WTC11 (cell line): ENCODE measurements around the gene CAMK2G. TPM values are rescaled to one million over a fixed set of nuclear protein-coding genes. Genes with fewer than 3 reads are reported as not detected.

Experiments used
- ATAC-seq: fragments of 200-7000 bp; cut with Tn5 transposase; 2 replicates; pipeline ENCODE4 v1.10.0; 2021; ENCODE audit warnings: mild to moderate bottlenecking, moderate library complexity
- CTCF ChIA-PET: fragments of 300-600 bp; sonication (Branson Sonifier 250); formaldehyde crosslinking; loops from one replicate; lab custom pipeline; 2021; ENCODE audit warnings: antibody characterized with exemption; lab: Charles Lee
- POLR2A ChIA-PET: fragments of 350-600 bp; sonication (Branson Sonifier 250); formaldehyde crosslinking; loops from one replicate; lab custom pipeline; 2021; ENCODE audit warnings: antibody characterized with exemption; lab: Charles Lee
- DNase-seq: peaks from one replicate; pipeline ENCODE4 v3.0.0; 2021; ENCODE audit warnings: low spot score
- H3K27ac Mint-ChIP-seq: 2 replicates; pipeline ENCODE4 v1.8.0; 2021; ENCODE audit warnings: mixed read lengths
- H3K27me3 Mint-ChIP-seq: 2 replicates; pipeline ENCODE4 v1.8.0; 2021; ENCODE audit warnings: low read depth, mild to moderate bottlenecking, moderate library complexity, mixed read lengths
- H3K36me3 Mint-ChIP-seq: 2 replicates; pipeline ENCODE4 v1.8.0; 2021; ENCODE audit warnings: mixed read lengths
- H3K4me1 Mint-ChIP-seq: 2 replicates; pipeline ENCODE4 v1.8.0; 2022; ENCODE audit warnings: mixed read lengths
- H3K4me3 Mint-ChIP-seq: 2 replicates; pipeline ENCODE4 v1.8.0; 2021; ENCODE audit warnings: mild to moderate bottlenecking, moderate library complexity, mixed read lengths
- H3K9me3 Mint-ChIP-seq: 2 replicates; pipeline ENCODE4 v1.8.0; 2021; ENCODE audit warnings: mixed read lengths
- CREM ChIP-seq: sonication (generic); formaldehyde crosslinking; IDR thresholded peaks from 2 replicates; pipeline ENCODE4 v1.8.1; 2022; ENCODE audit warnings: mild to moderate bottlenecking, missing genetic modification reagents, moderate library complexity
- FOXP1 ChIP-seq: sonication (generic); formaldehyde crosslinking; IDR thresholded peaks from 2 replicates; pipeline ENCODE4 v1.8.0; 2022; ENCODE audit warnings: missing genetic modification reagents, mild to moderate bottlenecking, moderate library complexity, borderline replicate concordance
- HMGXB4 ChIP-seq: sonication (generic); formaldehyde crosslinking; IDR thresholded peaks from 2 replicates; pipeline ENCODE4 v1.8.1; 2023; ENCODE audit warnings: mild to moderate bottlenecking, moderate library complexity, missing genetic modification reagents
- IRF2 ChIP-seq: sonication (generic); formaldehyde crosslinking; IDR thresholded peaks from 2 replicates; pipeline ENCODE4 v1.8.0; 2022; ENCODE audit warnings: low read depth, missing genetic modification reagents, borderline replicate concordance
- NFATC4 ChIP-seq: fragments of 250-450 bp; sonication (Bioruptor Pico); IDR thresholded peaks from 2 replicates; pipeline ENCODE4 v1.9.0; 2021; ENCODE audit warnings: mild to moderate bottlenecking
- RELA ChIP-seq: sonication (generic); formaldehyde crosslinking; IDR thresholded peaks from 2 replicates; pipeline ENCODE4 v1.8.1; 2022; ENCODE audit warnings: missing genetic modification reagents, mild to moderate bottlenecking, borderline replicate concordance
- USF1 ChIP-seq: sonication (generic); formaldehyde crosslinking; IDR thresholded peaks from 2 replicates; pipeline ENCODE4 v1.8.0; 2022; ENCODE audit warnings: mild to moderate bottlenecking, missing genetic modification reagents
- ZNF232 ChIP-seq: sonication (generic); formaldehyde crosslinking; IDR thresholded peaks from 2 replicates; pipeline ENCODE4 v1.8.0; 2022; ENCODE audit warnings: mild to moderate bottlenecking, missing genetic modification reagents
- ZNF317 ChIP-seq: sonication (generic); formaldehyde crosslinking; IDR thresholded peaks from 2 replicates; pipeline ENCODE4 v1.8.1; 2023; ENCODE audit warnings: low read depth, mild to moderate bottlenecking, moderate library complexity, missing genetic modification reagents, borderline replicate concordance
- ZNF671 ChIP-seq: fragments of 250-450 bp; sonication (Bioruptor Pico); IDR thresholded peaks from 2 replicates; pipeline ENCODE4 v1.8.0; 2021; ENCODE audit warnings: mild to moderate bottlenecking
- ZSCAN18 ChIP-seq: fragments of 250-450 bp; sonication (Bioruptor Pico); IDR thresholded peaks from 2 replicates; pipeline ENCODE4 v2.1.2; 2022; ENCODE audit warnings: mild to moderate bottlenecking, moderate library complexity
- total RNA-seq: library from RNA; stranded (reverse); gene quantifications from 3 replicates; pipeline ENCODE4 v1.2.3, GENCODE V29; 2021
- TF ChIP-seq, protein P1 (sequence below): fragments of 250-450 bp; sonication (Bioruptor Pico); IDR thresholded peaks from 2 replicates; pipeline ENCODE4 v1.9.0; 2021; ENCODE audit warnings: mild to moderate bottlenecking, borderline replicate concordance
- TF ChIP-seq, protein P2 (sequence below): sonication (generic); formaldehyde crosslinking; IDR thresholded peaks from 2 replicates; pipeline ENCODE4 v1.8.0; 2022; ENCODE audit warnings: mild to moderate bottlenecking, missing genetic modification reagents
- TF ChIP-seq, protein P3 (sequence below): fragments of 250-450 bp; sonication (Bioruptor Pico); IDR thresholded peaks from 2 replicates; pipeline ENCODE4 v1.9.0; 2021; ENCODE audit warnings: mild to moderate bottlenecking

CAMK2G gene
- total RNA-seq, 1 experiment from 2014 or later = 34.9 TPM

DNA sequence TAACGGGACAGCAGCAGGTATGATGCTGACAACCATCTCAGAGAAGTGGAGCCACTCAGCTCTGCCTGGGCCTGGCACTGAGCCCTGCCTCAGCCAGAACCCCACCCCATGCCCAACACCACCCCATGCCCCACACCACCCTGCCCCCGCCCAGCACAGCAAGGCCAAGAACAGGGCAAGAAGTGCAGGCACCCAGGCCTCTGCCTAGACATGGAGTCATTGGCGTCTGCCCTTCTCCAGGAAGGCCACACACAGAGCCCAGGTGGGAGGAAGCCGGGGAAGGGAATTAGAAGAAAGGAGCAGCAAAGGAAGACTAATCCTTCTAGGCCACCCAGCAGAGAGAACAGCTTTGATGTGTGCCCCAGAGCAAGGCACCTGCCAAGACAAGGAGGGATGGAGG is 18.9 kb downstream of the CAMK2G start (continued):
- TF ChIP-seq USF1 (CRISPR knock-in tag) (no peak), ZNF671 (no peak)
- TF ChIP-seq, protein P1, sequence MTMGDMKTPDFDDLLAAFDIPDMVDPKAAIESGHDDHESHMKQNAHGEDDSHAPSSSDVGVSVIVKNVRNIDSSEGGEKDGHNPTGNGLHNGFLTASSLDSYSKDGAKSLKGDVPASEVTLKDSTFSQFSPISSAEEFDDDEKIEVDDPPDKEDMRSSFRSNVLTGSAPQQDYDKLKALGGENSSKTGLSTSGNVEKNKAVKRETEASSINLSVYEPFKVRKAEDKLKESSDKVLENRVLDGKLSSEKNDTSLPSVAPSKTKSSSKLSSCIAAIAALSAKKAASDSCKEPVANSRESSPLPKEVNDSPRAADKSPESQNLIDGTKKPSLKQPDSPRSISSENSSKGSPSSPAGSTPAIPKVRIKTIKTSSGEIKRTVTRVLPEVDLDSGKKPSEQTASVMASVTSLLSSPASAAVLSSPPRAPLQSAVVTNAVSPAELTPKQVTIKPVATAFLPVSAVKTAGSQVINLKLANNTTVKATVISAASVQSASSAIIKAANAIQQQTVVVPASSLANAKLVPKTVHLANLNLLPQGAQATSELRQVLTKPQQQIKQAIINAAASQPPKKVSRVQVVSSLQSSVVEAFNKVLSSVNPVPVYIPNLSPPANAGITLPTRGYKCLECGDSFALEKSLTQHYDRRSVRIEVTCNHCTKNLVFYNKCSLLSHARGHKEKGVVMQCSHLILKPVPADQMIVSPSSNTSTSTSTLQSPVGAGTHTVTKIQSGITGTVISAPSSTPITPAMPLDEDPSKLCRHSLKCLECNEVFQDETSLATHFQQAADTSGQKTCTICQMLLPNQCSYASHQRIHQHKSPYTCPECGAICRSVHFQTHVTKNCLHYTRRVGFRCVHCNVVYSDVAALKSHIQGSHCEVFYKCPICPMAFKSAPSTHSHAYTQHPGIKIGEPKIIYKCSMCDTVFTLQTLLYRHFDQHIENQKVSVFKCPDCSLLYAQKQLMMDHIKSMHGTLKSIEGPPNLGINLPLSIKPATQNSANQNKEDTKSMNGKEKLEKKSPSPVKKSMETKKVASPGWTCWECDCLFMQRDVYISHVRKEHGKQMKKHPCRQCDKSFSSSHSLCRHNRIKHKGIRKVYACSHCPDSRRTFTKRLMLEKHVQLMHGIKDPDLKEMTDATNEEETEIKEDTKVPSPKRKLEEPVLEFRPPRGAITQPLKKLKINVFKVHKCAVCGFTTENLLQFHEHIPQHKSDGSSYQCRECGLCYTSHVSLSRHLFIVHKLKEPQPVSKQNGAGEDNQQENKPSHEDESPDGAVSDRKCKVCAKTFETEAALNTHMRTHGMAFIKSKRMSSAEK (CRISPR knock-in tag) = no peak

GRCh38 chr10:73854310-73854709 is 20.0 kb downstream of the CAMK2G start:
- POLR2A ChIA-PET = no interaction called here

More at GRCh38 chr10:73854310-73854709, 20.0 kb downstream of the CAMK2G start:
- peaks cover 17% of the 10 kb centered on the region for H3K36me3 Mint-ChIP-seq
- peak overlapping the region; percentile 10 for H3K27ac Mint-ChIP-seq
- TF ChIP-seq NFATC4 (CRISPR knock-in tag) (no peak), ZSCAN18 (CRISPR knock-in tag) (no peak), CREM (CRISPR knock-in tag) (no peak), USF1 (CRISPR knock-in tag) (no peak), ZNF317 (CRISPR knock-in tag) (no peak), HMGXB4 (CRISPR knock-in tag) (no peak), IRF2 (CRISPR knock-in tag) (no peak), FOXP1 (CRISPR knock-in tag) (no peak), RELA (CRISPR knock-in tag) (no peak), ZNF232 (no peak)
- TF ChIP-seq, protein P2, sequence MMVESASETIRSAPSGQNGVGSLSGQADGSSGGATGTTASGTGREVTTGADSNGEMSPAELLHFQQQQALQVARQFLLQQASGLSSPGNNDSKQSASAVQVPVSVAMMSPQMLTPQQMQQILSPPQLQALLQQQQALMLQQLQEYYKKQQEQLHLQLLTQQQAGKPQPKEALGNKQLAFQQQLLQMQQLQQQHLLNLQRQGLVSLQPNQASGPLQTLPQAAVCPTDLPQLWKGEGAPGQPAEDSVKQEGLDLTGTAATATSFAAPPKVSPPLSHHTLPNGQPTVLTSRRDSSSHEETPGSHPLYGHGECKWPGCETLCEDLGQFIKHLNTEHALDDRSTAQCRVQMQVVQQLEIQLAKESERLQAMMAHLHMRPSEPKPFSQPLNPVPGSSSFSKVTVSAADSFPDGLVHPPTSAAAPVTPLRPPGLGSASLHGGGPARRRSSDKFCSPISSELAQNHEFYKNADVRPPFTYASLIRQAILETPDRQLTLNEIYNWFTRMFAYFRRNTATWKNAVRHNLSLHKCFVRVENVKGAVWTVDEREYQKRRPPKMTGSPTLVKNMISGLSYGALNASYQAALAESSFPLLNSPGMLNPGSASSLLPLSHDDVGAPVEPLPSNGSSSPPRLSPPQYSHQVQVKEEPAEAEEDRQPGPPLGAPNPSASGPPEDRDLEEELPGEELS = no peak
- TF ChIP-seq, protein P3, sequence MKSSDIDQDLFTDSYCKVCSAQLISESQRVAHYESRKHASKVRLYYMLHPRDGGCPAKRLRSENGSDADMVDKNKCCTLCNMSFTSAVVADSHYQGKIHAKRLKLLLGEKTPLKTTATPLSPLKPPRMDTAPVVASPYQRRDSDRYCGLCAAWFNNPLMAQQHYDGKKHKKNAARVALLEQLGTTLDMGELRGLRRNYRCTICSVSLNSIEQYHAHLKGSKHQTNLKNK = no peak
- TF ChIP-seq, all 79 proteins: peak for 0
- no peaks in the 10 kb centered on the region for H3K27me3 Mint-ChIP-seq
- DNase-seq (no peak), ATAC-seq (no peak)
- CTCF ChIA-PET = interaction anchor here (5.2 kb wide), 1 partner anchor 25 kb away, joined by 75 read pairs; no protein-coding TSS in a partner anchor
- H3K4me3 Mint-ChIP-seq = no peak overlapping the region
- no peaks in the 10 kb centered on the region for H3K9me3 Mint-ChIP-seq
- peaks cover 35% of the 10 kb centered on the region for H3K4me1 Mint-ChIP-seq
